ENCODE measurements around the gene HOXB5.

Gene HOXB5

DNA sequence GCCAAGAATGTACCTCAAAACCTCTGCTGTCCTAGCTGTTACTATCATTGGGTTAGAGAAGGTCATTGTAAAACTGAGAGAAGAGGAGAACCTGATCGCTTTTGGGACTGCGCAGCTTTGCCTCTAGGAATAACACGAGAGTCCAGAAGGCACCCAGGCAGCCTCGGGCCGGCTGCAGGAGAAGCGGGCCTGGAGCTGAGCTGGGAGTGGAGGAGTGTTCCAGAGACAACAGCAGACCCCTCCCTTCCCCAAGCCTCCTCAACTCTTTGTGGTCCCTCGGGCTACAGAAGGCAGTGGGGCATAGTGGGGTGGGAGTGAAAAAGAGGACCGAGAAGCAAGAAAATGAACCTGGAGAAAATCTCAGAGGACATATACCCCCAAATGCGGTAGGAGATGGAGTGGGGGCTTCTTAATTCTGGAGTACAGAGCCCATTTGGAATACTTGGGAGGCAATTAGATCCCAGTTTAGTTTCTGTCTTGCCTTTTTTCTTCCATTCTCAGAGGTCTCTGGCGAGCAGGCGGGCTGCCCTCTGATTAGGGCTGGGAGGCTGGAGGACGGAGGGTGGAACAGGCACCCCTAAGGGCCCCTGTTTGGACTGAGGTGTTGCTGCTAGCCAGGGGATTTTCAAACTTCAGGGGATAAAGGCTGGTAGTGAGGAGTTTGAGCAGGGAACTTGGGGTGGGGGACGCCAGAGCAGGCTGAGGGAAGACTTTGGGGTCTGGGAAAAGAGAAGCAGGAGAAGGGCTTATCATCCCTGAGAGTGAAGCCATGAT, 35.3 kb downstream of the HOXB5 start:
- Histone ChIP-seq H3K4me3 (ENCODE audit: low read depth in 1 of 2, low read length in 2 of 2) (no peak overlapping the region), H3K9me3 (ENCODE audit: control insufficient read depth in 1 of 2, low read length in 2 of 2) (no peaks in the 10 kb centered on the region), H3K27me3 (ENCODE audit: control insufficient read depth in 1 of 2, insufficient read depth in 2 of 2, low read length in 2 of 2) (peaks cover 57 to 69% of the 10 kb centered on the region in 2 donors), H3K4me1 (ENCODE audit: control insufficient read depth in 1 of 2, insufficient read depth in 2 of 2, low read length in 2 of 2) (peaks cover 12 to 30% of the 10 kb centered on the region in 2 donors), H3K9ac (ENCODE audit: low read depth in 1 of 2, low read length in 2 of 2) (peak overlapping the region in 1 of 2 donors; percentile 17), H3K36me3 (ENCODE audit: control insufficient read depth in 1 of 2, insufficient read depth in 2 of 2, low read length in 2 of 2) (no peaks in the 10 kb centered on the region), H3K27ac (ENCODE audit: low read depth, low read length) (peak overlapping the region; percentile 43)

GRCh38 chr17:48556576-48557401, 36.8 kb downstream of the HOXB5 start:
- Histone ChIP-seq H3K36me3 (ENCODE audit: control insufficient read depth in 1 of 2, insufficient read depth in 2 of 2, low read length in 2 of 2) (no peaks in the 10 kb centered on the region), H3K27ac (ENCODE audit: low read depth, low read length) (peak overlapping the region; percentile 11), H3K27me3 (ENCODE audit: control insufficient read depth in 1 of 2, insufficient read depth in 2 of 2, low read length in 2 of 2) (peaks cover 52 to 62% of the 10 kb centered on the region in 2 donors), H3K9ac (ENCODE audit: low read depth in 1 of 2, low read length in 2 of 2) (no peak overlapping the region), H3K4me3 (ENCODE audit: low read depth in 1 of 2, low read length in 2 of 2) (no peak overlapping the region), H3K9me3 (ENCODE audit: control insufficient read depth in 1 of 2, low read length in 2 of 2) (no peaks in the 10 kb centered on the region), H3K4me1 (ENCODE audit: control insufficient read depth in 1 of 2, insufficient read depth in 2 of 2, low read length in 2 of 2) (peaks cover 12 to 17% of the 10 kb centered on the region in 2 donors)

DNA sequence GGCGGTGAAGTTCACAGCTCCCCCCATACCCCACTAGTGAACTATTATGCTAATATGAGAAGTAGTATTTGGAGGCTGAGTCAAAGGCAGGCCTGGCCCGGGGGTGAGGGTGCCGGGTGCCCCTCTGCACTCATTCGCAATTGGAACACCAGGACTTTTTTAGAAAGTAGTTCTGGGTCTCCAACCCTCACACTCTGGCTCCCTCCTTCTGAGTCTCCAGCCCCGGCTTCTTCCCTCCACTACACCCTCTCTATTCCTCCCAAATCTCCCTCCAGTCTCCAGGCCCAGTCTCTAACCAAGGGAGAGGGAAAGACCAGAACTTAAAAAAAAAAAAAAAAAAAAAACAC, 37.4 kb downstream of the HOXB5 start:
- Histone ChIP-seq H3K27me3 (ENCODE audit: control insufficient read depth in 1 of 2, insufficient read depth in 2 of 2, low read length in 2 of 2) (peaks cover 52 to 60% of the 10 kb centered on the region in 2 donors), H3K4me1 (ENCODE audit: control insufficient read depth in 1 of 2, insufficient read depth in 2 of 2, low read length in 2 of 2) (peaks cover 12 to 17% of the 10 kb centered on the region in 2 donors), H3K9ac (ENCODE audit: low read depth in 1 of 2, low read length in 2 of 2) (no peak overlapping the region)

DNA sequence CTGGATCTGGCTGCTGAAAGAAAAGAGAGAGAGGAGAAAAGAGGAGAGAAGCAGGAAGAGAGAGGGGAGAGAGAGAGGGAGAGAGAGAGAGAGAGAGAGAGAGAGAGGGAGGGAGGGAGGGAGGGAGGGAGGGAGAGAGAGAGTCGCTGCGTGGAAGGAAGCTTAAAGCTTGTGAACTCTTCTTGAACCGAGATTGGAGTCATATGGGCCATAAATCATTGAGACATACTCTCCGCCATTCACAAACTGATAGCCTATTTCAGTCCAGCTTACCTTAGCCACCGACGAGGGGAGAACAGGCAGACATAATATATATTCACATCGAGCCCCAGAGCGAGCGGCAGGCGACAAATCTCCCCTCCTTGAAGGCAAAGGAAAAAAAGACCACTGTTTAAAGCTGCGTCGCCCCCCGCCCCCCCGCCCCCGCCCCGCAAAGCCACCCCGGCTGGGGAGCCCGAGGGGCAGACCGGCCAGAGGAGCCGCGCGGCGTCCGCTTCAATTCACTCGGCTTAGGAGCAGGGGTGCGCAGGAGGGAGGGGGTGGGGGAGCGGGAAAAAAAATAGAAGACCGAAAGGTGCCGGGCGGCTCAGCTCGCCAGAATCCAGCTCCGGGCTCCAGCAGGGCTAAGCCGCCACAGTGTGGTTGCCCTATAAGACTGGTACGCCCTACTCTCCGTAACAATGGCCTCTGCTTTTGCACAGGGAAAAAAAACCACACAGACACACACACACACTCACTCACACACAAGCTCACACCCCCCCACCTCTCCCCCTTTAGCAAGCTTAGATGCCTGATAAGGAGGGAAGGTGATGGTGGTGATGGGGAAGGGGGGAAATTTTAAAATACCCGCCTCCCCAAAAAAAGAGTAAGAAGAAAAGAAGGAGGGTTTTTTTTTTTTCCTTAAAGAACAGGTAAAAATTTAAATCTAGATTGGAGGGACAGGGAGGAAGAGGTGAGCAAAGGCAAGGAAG, 38.0 kb downstream of the HOXB5 start:
- peaks cover 49 to 60% of the 10 kb centered on the region in 2 donors for H3K27me3 ChIP-seq (ENCODE audit: control insufficient read depth in 1 of 2, insufficient read depth in 2 of 2, low read length in 2 of 2)

More for the DNA sequence above, 37.4 kb downstream of the HOXB5 start:
- Histone ChIP-seq H3K4me3 (ENCODE audit: low read depth in 1 of 2, low read length in 2 of 2) (no peak overlapping the region), H3K9me3 (ENCODE audit: control insufficient read depth in 1 of 2, low read length in 2 of 2) (no peaks in the 10 kb centered on the region), H3K36me3 (ENCODE audit: control insufficient read depth in 1 of 2, insufficient read depth in 2 of 2, low read length in 2 of 2) (no peaks in the 10 kb centered on the region), H3K27ac (ENCODE audit: low read depth, low read length) (no peak overlapping the region)

GRCh38 chr17:48554412-48555257, 38.9 kb downstream of the HOXB5 start:
- Histone ChIP-seq H3K27me3 (ENCODE audit: control insufficient read depth in 1 of 2, insufficient read depth in 2 of 2, low read length in 2 of 2) (peaks cover 44 to 65% of the 10 kb centered on the region in 2 donors), H3K4me3 (ENCODE audit: low read depth in 1 of 2, low read length in 2 of 2) (no peak overlapping the region), H3K9ac (ENCODE audit: low read depth in 1 of 2, low read length in 2 of 2) (no peak overlapping the region), H3K36me3 (ENCODE audit: control insufficient read depth in 1 of 2, insufficient read depth in 2 of 2, low read length in 2 of 2) (no peaks in the 10 kb centered on the region), H3K27ac (ENCODE audit: low read depth, low read length) (peak overlapping the region; percentile 36), H3K4me1 (ENCODE audit: control insufficient read depth in 1 of 2, insufficient read depth in 2 of 2, low read length in 2 of 2) (peaks cover 12% of the 10 kb centered on the region in 2 donors), H3K9me3 (ENCODE audit: control insufficient read depth in 1 of 2, low read length in 2 of 2) (no peaks in the 10 kb centered on the region)

More for the DNA sequence above, 38.0 kb downstream of the HOXB5 start:
- Histone ChIP-seq H3K9me3 (ENCODE audit: control insufficient read depth in 1 of 2, low read length in 2 of 2) (no peaks in the 10 kb centered on the region), H3K27ac (ENCODE audit: low read depth, low read length) (peak overlapping the region; percentile 33), H3K4me1 (ENCODE audit: control insufficient read depth in 1 of 2, insufficient read depth in 2 of 2, low read length in 2 of 2) (peaks cover 12 to 17% of the 10 kb centered on the region in 2 donors), H3K9ac (ENCODE audit: low read depth in 1 of 2, low read length in 2 of 2) (no peak overlapping the region), H3K4me3 (ENCODE audit: low read depth in 1 of 2, low read length in 2 of 2) (peak overlapping the region in 1 of 2 donors; percentile 36), H3K36me3 (ENCODE audit: control insufficient read depth in 1 of 2, insufficient read depth in 2 of 2, low read length in 2 of 2) (no peaks in the 10 kb centered on the region)

DNA sequence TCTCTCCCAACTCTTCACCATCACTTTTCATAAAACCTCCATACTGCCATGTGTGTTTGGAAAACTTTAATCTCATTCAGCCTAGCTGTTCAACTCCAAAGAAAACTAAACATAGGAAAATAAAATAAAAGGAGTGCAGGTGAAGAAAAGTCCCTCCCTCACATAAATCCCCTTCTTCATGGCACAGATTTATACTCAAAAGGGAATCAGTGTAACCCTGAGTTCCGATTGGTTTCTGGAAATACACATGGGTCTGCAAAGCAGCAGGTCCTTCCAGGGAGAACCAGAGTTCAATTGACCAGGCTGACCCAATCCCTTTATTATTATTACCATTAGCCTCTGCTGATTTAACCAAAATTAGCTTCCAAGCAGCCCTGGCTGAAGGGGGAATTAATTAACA, 39.8 kb downstream of the HOXB5 start:
- Histone ChIP-seq H3K9ac (ENCODE audit: low read depth in 1 of 2, low read length in 2 of 2) (no peak overlapping the region), H3K27me3 (ENCODE audit: control insufficient read depth in 1 of 2, insufficient read depth in 2 of 2, low read length in 2 of 2) (peaks cover 37 to 63% of the 10 kb centered on the region in 2 donors), H3K4me1 (ENCODE audit: control insufficient read depth in 1 of 2, insufficient read depth in 2 of 2, low read length in 2 of 2) (peaks cover 8 to 12% of the 10 kb centered on the region in 2 donors), H3K36me3 (ENCODE audit: control insufficient read depth in 1 of 2, insufficient read depth in 2 of 2, low read length in 2 of 2) (no peaks in the 10 kb centered on the region), H3K4me3 (ENCODE audit: low read depth in 1 of 2, low read length in 2 of 2) (no peak overlapping the region), H3K9me3 (ENCODE audit: control insufficient read depth in 1 of 2, low read length in 2 of 2) (no peaks in the 10 kb centered on the region), H3K27ac (ENCODE audit: low read depth, low read length) (no peak overlapping the region)

DNA sequence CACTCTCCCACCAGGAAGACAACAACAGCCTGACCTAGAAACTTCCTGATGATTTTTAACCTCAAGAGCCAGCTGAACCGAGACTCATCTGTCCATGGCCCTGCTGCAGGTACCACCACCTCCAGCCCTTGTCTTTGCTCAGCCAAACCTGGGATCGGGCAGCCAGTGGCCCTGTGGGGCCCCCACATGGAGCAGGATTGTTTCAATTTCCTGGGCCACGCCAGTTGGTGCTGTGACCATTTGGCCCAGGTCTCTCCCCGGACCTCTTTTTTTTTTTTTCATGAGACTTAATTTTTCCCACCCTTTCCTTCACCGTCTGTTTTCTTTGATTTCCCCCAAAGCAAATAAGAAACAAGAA, 40.4 kb downstream of the HOXB5 start:
- H3K4me3 ChIP-seq (ENCODE audit: low read depth in 1 of 2, low read length in 2 of 2): peak overlapping the region in 1 of 2 donors; percentile 43
- no peaks in the 10 kb centered on the region for H3K36me3 ChIP-seq (ENCODE audit: control insufficient read depth in 1 of 2, insufficient read depth in 2 of 2, low read length in 2 of 2)
- no peak overlapping the region for H3K9ac ChIP-seq (ENCODE audit: low read depth in 1 of 2, low read length in 2 of 2)
- H3K9me3 ChIP-seq (ENCODE audit: control insufficient read depth in 1 of 2, low read length in 2 of 2): no peaks in the 10 kb centered on the region
- peak overlapping the region; percentile 50 for H3K27ac ChIP-seq (ENCODE audit: low read depth, low read length)
- peaks cover 8 to 12% of the 10 kb centered on the region in 2 donors for H3K4me1 ChIP-seq (ENCODE audit: control insufficient read depth in 1 of 2, insufficient read depth in 2 of 2, low read length in 2 of 2)
- H3K27me3 ChIP-seq (ENCODE audit: control insufficient read depth in 1 of 2, insufficient read depth in 2 of 2, low read length in 2 of 2): peaks cover 35 to 63% of the 10 kb centered on the region in 2 donors

DNA sequence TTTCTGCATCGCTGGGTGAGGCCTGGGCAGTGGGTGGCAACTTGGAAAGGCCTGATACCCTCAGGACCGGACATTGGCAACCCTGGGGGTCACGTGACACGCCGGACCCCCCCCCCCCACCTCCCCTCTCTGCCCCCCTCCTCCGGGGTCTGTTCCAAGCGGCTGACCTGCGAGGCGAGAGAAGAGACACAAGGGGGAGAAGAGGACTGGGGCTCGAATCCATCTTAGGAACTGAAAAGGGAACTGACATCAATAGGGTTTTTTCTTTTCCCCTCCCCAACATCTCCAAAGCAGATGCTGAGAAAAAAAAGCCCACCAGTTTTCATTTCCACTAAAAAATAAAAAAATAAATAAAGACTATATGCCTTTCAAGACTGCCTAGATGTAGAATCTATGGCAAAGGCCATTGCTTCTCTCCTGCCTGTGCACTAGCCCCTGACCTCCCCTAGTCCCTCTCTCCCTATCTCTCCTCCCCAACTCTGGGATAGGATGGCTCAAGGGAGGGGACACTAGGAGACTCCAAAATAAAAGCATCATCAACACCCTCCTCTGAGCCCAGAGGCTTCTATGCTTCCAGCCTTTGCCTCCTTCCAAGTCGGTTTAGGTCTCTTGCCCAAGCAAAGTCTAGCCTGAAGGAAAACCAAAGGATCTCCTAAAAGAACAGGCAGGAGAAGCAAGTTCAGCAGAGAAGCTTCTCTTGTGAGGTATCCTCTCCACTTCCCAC, 41.0 kb downstream of the HOXB5 start:
- Histone ChIP-seq H3K4me3 (ENCODE audit: low read depth in 1 of 2, low read length in 2 of 2) (peak overlapping the region in 1 of 2 donors; percentile 43), H3K27me3 (ENCODE audit: control insufficient read depth in 1 of 2, insufficient read depth in 2 of 2, low read length in 2 of 2) (peaks cover 37 to 63% of the 10 kb centered on the region in 2 donors), H3K4me1 (ENCODE audit: control insufficient read depth in 1 of 2, insufficient read depth in 2 of 2, low read length in 2 of 2) (peaks cover 12 to 13% of the 10 kb centered on the region in 2 donors), H3K36me3 (ENCODE audit: control insufficient read depth in 1 of 2, insufficient read depth in 2 of 2, low read length in 2 of 2) (no peaks in the 10 kb centered on the region), H3K27ac (ENCODE audit: low read depth, low read length) (peak overlapping the region; percentile 55), H3K9me3 (ENCODE audit: control insufficient read depth in 1 of 2, low read length in 2 of 2) (no peaks in the 10 kb centered on the region), H3K9ac (ENCODE audit: low read depth in 1 of 2, low read length in 2 of 2) (no peak overlapping the region)

Data from duodenal mucosa (tissue), 2 donors.